Hepatocyte (in vitro differentiated cells): ENCODE measurements around the gene CMC2. TPM values are rescaled to one million over a fixed set of nuclear protein-coding genes. Genes with fewer than 3 reads are reported as not detected.
A peak's percentile ranks its signal among the peaks of the same experiment; 100 is the strongest.

Experiments used
- DNase-seq: peaks from one replicate; pipeline ENCODE4 v3.0.0-alpha.2; 2016; ENCODE audit warnings: low spot score
- H2AFZ ChIP-seq: fragments of 200-600 bp; sonication (generic); 2 replicates; pipeline ENCODE4 v1.6.0; 2016; ENCODE audit warnings: antibody characterized with exemption, mild to moderate bottlenecking
- H3K27ac ChIP-seq: fragments of 200-600 bp; sonication (generic); 2 replicates; pipeline ENCODE4 v1.5.1; 2016; ENCODE audit warnings: mild to moderate bottlenecking
- H3K27me3 ChIP-seq: fragments of 200-600 bp; sonication (generic); 2 replicates; pipeline ENCODE4 v1.6.1; 2016
- H3K36me3 ChIP-seq: fragments of 200-600 bp; sonication (generic); replicated peaks from 2 replicates; pipeline ENCODE4 v1.5.1; 2016; ENCODE audit warnings: low read depth; ENCODE audit not compliant: insufficient read depth
- H3K4me1 ChIP-seq: fragments of 200-600 bp; sonication (generic); 2 replicates; pipeline ENCODE4 v1.5.1; 2016; ENCODE audit warnings: mild to moderate bottlenecking, moderate library complexity; ENCODE audit not compliant: insufficient read depth
- H3K4me2 ChIP-seq: fragments of 200-600 bp; sonication (generic); 2 replicates; pipeline ENCODE4 v1.6.0; 2016
- H3K4me3 ChIP-seq: fragments of 200-600 bp; sonication (generic); 2 replicates; pipeline ENCODE4 v1.5.1; 2016; ENCODE audit warnings: mild to moderate bottlenecking
- H3K79me2 ChIP-seq: fragments of 200-600 bp; sonication (generic); 2 replicates; pipeline ENCODE4 v1.6.0; 2017; ENCODE audit warnings: mild to moderate bottlenecking
- H3K9me2 ChIP-seq: fragments of 200-600 bp; sonication (generic); replicated peaks from 2 replicates; pipeline ENCODE4 v1.6.0; 2017; ENCODE audit warnings: mild to moderate bottlenecking; ENCODE audit not compliant: insufficient read depth
- H3K9me3 ChIP-seq: fragments of 200-600 bp; sonication (generic); 2 replicates; pipeline ENCODE4 v1.5.1; 2016; ENCODE audit warnings: low read depth, mild to moderate bottlenecking
- H4K20me1 ChIP-seq: fragments of 200-600 bp; sonication (generic); 2 replicates; pipeline ENCODE4 v1.6.0; 2016; ENCODE audit warnings: mild to moderate bottlenecking; ENCODE audit not compliant: insufficient read depth, poor library complexity, severe bottlenecking
- EZH2 ChIP-seq: fragments of 200-600 bp; sonication (generic); IDR thresholded peaks from 2 replicates; pipeline ENCODE4 v1.6.1; 2016; ENCODE audit warnings: antibody characterized with exemption, mild to moderate bottlenecking, borderline replicate concordance
- EZH2phosphoT487 ChIP-seq: fragments of 200-600 bp; sonication (generic); IDR thresholded peaks from one replicate; pipeline ENCODE4 v1.6.1; 2018; ENCODE audit warnings: antibody characterized with exemption, mild to moderate bottlenecking, low read depth, moderate library complexity; ENCODE audit not compliant: unreplicated experiment, severe bottlenecking
- WGBS: methylation state at CpG from one replicate; pipeline ENCODE4 v1.1.6; 2016; ENCODE audit warnings: low lambda C conversion rate; ENCODE audit errors: missing lambda C conversion rate; 5-methylcytosine and 5-hydroxymethylcytosine counted together
- polyA plus RNA-seq: library from polyadenylated mRNA; unstranded; fragments of >200 nt; fragmentation: Nextera tagmentation; extraction: Ambion mirVana; gene quantifications from 2 replicates; pipeline ENCODE4 v1.2.1, GENCODE V29; 2016
- total RNA-seq: library from RNA; depleted of rRNA; stranded (reverse); fragments of >200 nt; gene quantifications from 2 replicates; pipeline ENCODE4 v1.2.3, GENCODE V29; 2014
- TF ChIP-seq, protein P1 (sequence below): fragments of 200-600 bp; sonication (generic); IDR thresholded peaks from 2 replicates; pipeline ENCODE4 v1.5.1; 2016; ENCODE audit warnings: antibody characterized with exemption, mild to moderate bottlenecking; ENCODE audit not compliant: poor library complexity

The CMC2 gene
- total and polyA plus RNA-seq, 2 experiments from 2014 or later = 47.4 to 133 TPM

DNA sequence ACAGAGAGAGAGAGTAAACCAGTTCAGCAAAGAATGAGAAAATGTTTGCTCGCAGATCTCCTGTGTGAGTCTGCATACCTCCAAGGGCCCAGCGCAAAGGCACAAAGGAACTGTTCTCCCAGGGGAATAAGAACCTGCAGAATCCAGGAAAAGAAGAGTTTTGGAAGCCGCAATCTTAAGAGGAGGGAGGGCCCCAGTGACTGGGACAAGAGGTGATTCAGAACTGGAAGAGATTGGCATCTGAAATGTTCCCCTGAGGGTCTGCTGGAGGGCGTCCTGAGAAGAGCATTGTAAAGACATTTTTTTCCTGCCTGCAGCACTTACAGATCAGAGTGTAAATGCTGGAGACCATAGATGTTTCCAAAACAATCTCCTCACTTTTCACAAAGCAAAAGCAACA, 35.0 kb upstream of the CMC2 start:
- Histone ChIP-seq H3K4me1 (peaks cover 9% of the 10 kb centered on the region), H3K36me3 (peaks cover 3% of the 10 kb centered on the region), H4K20me1 (peaks cover 18% of the 10 kb centered on the region), H3K9me2 (no peaks in the 10 kb centered on the region), H2AFZ (no peak overlapping the region), H3K4me2 (no peak overlapping the region), H3K27me3 (no peaks in the 10 kb centered on the region), H3K27ac (no peak overlapping the region), H3K79me2 (peaks cover 43% of the 10 kb centered on the region), H3K4me3 (no peak overlapping the region), H3K9me3 (no peaks in the 10 kb centered on the region)
- WGBS = 90% methylated on average over 4 of the region's 4 CpGs
- TF ChIP-seq EZH2 = no peak
- no peak for TF ChIP-seq EZH2phosphoT487
- TF ChIP-seq, protein P1, sequence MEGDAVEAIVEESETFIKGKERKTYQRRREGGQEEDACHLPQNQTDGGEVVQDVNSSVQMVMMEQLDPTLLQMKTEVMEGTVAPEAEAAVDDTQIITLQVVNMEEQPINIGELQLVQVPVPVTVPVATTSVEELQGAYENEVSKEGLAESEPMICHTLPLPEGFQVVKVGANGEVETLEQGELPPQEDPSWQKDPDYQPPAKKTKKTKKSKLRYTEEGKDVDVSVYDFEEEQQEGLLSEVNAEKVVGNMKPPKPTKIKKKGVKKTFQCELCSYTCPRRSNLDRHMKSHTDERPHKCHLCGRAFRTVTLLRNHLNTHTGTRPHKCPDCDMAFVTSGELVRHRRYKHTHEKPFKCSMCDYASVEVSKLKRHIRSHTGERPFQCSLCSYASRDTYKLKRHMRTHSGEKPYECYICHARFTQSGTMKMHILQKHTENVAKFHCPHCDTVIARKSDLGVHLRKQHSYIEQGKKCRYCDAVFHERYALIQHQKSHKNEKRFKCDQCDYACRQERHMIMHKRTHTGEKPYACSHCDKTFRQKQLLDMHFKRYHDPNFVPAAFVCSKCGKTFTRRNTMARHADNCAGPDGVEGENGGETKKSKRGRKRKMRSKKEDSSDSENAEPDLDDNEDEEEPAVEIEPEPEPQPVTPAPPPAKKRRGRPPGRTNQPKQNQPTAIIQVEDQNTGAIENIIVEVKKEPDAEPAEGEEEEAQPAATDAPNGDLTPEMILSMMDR = no peak
- DNase-seq = no peak

DNA sequence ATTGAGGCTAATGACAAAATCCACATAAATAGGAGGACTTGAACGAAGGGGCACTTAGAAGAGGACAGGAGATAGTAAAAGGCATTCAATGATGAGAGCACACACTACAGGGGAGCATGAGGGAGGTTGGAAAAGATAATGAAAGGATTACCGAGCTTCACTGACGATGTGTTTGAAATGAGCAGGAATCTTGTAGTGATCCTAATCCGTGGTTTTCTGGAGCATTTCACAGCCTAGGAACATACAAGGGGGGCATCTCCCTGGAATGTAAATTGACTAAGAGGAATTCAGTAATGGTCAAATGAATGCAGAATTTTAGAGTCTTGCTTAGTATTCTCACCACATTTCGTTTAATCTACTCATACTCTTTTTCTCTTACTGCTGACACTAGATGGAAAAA, 34.2 kb upstream of the CMC2 start:
- no peak overlapping the region for H3K27ac ChIP-seq
- no peak overlapping the region for H2AFZ ChIP-seq
- no peak for DNase-seq
- peaks cover 20% of the 10 kb centered on the region for H4K20me1 ChIP-seq
- H3K9me2 ChIP-seq = no peaks in the 10 kb centered on the region
- no peak overlapping the region for H3K4me3 ChIP-seq
- H3K9me3 ChIP-seq = no peaks in the 10 kb centered on the region
- H3K79me2 ChIP-seq = peaks cover 49% of the 10 kb centered on the region
- WGBS = 59% methylated on average over 5 of the region's 5 CpGs
- no peak overlapping the region for H3K4me2 ChIP-seq
- peaks cover 3% of the 10 kb centered on the region for H3K36me3 ChIP-seq
- no peaks in the 10 kb centered on the region for H3K27me3 ChIP-seq
- TF ChIP-seq EZH2 (no peak), EZH2phosphoT487 (no peak)
- TF ChIP-seq, protein P1 = no peak
- H3K4me1 ChIP-seq = peaks cover 9% of the 10 kb centered on the region

DNA sequence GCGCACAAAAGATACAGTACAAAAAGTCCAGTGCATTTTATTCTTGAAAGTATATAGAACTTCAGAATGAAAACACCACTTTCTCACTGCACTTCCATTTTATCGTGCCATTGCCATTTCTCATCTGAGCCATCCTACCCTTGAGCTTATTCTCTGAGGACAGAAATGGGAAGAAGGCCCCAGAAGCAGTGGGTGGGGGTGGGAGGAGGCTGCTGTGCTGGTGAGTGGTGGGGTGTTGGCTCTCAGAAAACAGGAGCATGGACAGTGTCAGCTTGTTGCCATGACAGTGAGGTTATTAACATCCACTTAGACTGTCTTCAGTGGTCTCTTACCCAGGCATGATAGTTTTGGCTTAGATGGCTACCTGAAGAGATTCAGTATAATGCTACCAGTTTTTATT, 33.4 kb upstream of the CMC2 start:
- 90% methylated on average over 2 of the region's 2 CpGs for WGBS
- no peaks in the 10 kb centered on the region for H3K9me3 ChIP-seq
- H3K9me2 ChIP-seq = no peaks in the 10 kb centered on the region
- peaks cover 3% of the 10 kb centered on the region for H3K36me3 ChIP-seq
- H3K4me3 ChIP-seq = no peak overlapping the region
- H3K4me1 ChIP-seq = peaks cover 9% of the 10 kb centered on the region
- peaks cover 49% of the 10 kb centered on the region for H3K79me2 ChIP-seq
- DNase-seq = no peak
- H3K27ac ChIP-seq = no peak overlapping the region
- TF ChIP-seq EZH2phosphoT487 (no peak), EZH2 (no peak)
- TF ChIP-seq, protein P1 = no peak
- no peak overlapping the region for H3K4me2 ChIP-seq
- H3K27me3 ChIP-seq = no peaks in the 10 kb centered on the region
- peaks cover 20% of the 10 kb centered on the region for H4K20me1 ChIP-seq
- no peak overlapping the region for H2AFZ ChIP-seq

DNA sequence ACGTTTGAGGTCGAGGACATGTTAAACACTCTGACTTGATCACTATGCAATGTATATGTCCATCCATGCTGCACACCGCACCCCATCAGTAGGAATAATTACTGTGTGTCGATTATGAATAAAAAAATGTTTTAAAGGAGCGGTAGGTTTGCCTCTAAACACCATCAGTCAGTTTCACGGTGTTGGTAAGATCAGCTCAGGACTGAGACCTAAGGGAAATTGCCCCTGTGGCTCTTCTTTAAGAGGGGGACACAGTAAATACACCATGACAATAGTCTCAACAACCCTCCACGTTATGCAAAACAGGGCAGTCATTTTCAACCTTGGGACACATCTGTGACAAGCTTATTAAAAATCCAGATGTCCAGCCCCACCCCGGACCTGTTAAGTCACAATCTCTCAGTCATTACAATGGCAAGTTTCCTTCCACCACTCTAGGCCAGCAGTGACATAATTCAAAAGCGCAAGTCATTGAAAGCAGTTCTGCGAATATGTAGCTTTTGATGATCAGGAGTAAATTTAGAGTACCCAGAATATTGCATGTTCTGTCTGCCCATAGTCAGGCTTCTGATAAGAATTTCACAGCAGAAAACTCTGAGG, 30.2 kb upstream of the CMC2 start:
- H3K4me3 ChIP-seq = peak overlapping the region; percentile 87
- H3K36me3 ChIP-seq = no peaks in the 10 kb centered on the region
- H2AFZ ChIP-seq = peak overlapping the region; percentile 84
- peak overlapping the region; percentile 93 for H3K4me2 ChIP-seq
- H3K9me2 ChIP-seq = no peaks in the 10 kb centered on the region
- 31% methylated on average over 10 of the region's 10 CpGs for WGBS
- H3K79me2 ChIP-seq = peaks cover 49% of the 10 kb centered on the region
- peak overlapping the region; percentile 87 for H3K27ac ChIP-seq
- peaks cover 9% of the 10 kb centered on the region for H3K4me1 ChIP-seq
- TF ChIP-seq, protein P1 = no peak
- no peak for TF ChIP-seq EZH2
- no peak for TF ChIP-seq EZH2phosphoT487
- peaks cover 20% of the 10 kb centered on the region for H4K20me1 ChIP-seq
- no peaks in the 10 kb centered on the region for H3K9me3 ChIP-seq
- peak; percentile 17 for DNase-seq
- no peaks in the 10 kb centered on the region for H3K27me3 ChIP-seq
